Activated naive CD4-positive, alpha-beta T cell treated with anti-CD3 and anti-CD28 coated beads for 36 hours (primary cell): ENCODE results near the gene TNFRSF1A. TPM values are rescaled to one million over a fixed set of nuclear protein-coding genes. Genes with fewer than 3 reads are reported as not detected.

ENCODE experiments used
- CTCF ChIA-PET: fragments of 350-600 bp; sonication (Branson Sonifier 250); formaldehyde crosslinking; loops from one replicate; lab custom pipeline; 2021; ENCODE audit warnings: antibody characterized with exemption; lab: Charles Lee
- DNase-seq: peaks from one replicate; pipeline ENCODE4 v3.0.0-alpha.2; 2020
- H3K27ac Mint-ChIP-seq: one replicate; pipeline ENCODE4 v1.8.0; 2021; ENCODE audit warnings: mild to moderate bottlenecking, mixed read lengths
- H3K27me3 Mint-ChIP-seq: one replicate; pipeline ENCODE4 v1.8.0; 2021; ENCODE audit warnings: low read depth, mixed read lengths
- H3K36me3 Mint-ChIP-seq: one replicate; pipeline ENCODE4 v1.8.0; 2021; ENCODE audit warnings: low read depth, mixed read lengths
- H3K4me1 Mint-ChIP-seq: one replicate; pipeline ENCODE4 v1.8.0; 2021; ENCODE audit warnings: low read depth, mixed read lengths
- H3K4me3 Mint-ChIP-seq: one replicate; pipeline ENCODE4 v1.8.0; 2021; ENCODE audit warnings: mild to moderate bottlenecking, moderate library complexity, mixed read lengths
- H3K9me3 Mint-ChIP-seq: one replicate; pipeline ENCODE4 v1.8.0; 2021; ENCODE audit warnings: mixed read lengths
- intact Hi-C: fragments of 100-400 bp; cut with micrococcal nuclease; formaldehyde crosslinking; loops from one replicate; pipeline ENCODE4 v1.15.1; 2023
- total RNA-seq, 2 experiments: library from RNA; stranded (reverse); gene quantifications; one replicate each; pipeline ENCODE4 v1.2.3, GENCODE V29; 2021

Gene TNFRSF1A
- total RNA-seq, 2 experiments from 2014 or later = 38.1 to 41.3 TPM

DNA sequence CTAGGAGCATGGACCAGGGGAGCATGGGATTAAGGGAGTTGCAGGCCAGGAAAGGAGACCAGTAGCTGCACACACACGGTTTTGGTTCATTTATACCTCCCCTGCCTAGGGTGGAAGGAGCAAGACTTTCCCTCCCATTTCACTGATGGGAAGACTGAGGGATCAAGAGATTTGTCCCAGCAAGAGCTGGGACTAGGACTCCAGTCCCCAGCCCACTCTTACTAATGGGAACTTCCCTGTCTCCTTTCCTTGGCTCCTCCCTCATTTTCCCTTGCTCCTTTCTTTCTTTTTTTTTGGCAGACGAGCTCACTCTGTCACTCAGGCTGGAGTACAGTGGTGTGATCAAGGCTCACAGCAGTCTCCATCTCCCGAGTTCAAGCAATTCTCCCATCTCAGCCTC is 20.5 kb upstream of the TNFRSF1A start:
- Mint-ChIP-seq H3K27me3 (no peaks in the 10 kb centered on the region), H3K27ac (no peak overlapping the region), H3K4me1 (peaks cover 27% of the 10 kb centered on the region), H3K4me3 (no peak overlapping the region), H3K36me3 (no peaks in the 10 kb centered on the region), H3K9me3 (no peaks in the 10 kb centered on the region)
- no peak for DNase-seq
- intact Hi-C loops = no loop called here
- CTCF ChIA-PET = interaction anchor here (0.7 to 2.0 kb wide), 4 partner anchors 24 to 39 kb away, joined by 3 to 18 read pairs (median 6); no protein-coding TSS in a partner anchor

- Mint-ChIP-seq H3K9me3 (no peaks in the 10 kb centered on the region), H3K4me3 (peak overlapping the region; percentile 8), H3K27me3 (no peaks in the 10 kb centered on the region), H3K4me1 (peaks cover 23% of the 10 kb centered on the region), H3K27ac (peak overlapping the region; percentile 18), H3K36me3 (no peaks in the 10 kb centered on the region)
- intact Hi-C loops = no loop called here
- peak; percentile 60 for DNase-seq
- CTCF ChIA-PET = no interaction called here
These were observed 20.0 kb upstream of the TNFRSF1A start for GRCh38 chr12:6361834-6362233.

DNA sequence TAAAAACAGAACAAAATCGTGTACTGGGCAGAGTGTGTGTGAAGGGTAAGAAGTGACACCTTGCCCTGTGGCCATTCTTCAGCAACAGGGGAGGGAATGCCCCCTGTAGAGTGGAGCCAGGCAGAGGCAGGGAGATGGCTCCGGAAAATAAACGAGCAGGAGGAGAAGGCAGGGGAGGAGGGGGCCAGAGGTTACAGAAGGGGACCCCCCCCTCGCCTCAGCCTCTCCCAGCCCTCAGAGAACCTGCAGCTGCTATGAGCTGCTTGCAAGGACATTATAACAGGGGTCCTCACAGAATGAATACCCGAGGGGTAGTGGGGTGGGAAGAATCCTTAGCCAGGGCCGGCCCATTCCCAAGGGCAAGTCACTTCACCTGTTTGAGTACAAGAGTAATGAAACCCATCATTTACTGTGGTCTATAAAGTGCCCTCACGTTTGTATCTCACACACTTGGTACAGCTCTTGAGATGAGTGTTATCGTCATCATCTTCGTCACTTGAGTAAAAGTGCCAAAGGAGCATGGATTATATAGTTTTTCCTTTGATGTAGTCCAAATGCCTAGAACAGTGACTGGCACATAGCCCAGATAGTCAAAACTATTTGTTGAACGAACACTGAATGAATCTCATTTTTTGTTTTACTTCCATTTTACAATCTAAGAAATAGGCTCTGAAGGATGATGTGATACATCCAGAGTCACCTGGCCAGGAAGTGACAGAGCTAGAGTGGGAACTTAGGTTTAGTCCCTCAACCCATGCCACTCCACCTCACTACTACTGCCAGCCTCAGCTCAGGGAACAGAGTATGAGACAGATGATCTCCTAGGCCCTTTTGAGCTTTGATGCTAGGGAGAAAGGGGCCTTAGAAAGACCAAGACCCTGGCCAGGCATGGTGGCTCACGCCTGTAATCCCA is 19.0 kb upstream of the TNFRSF1A start:
- Mint-ChIP-seq H3K36me3 (no peaks in the 10 kb centered on the region), H3K9me3 (no peaks in the 10 kb centered on the region), H3K27me3 (no peaks in the 10 kb centered on the region), H3K27ac (no peak overlapping the region), H3K4me3 (no peak overlapping the region), H3K4me1 (peaks cover 23% of the 10 kb centered on the region)
- peak; percentile 67 for DNase-seq
- CTCF ChIA-PET = interaction anchor here (0.8 to 1.4 kb wide), 3 partner anchors 22 to 75 kb away, joined by 3 to 7 read pairs (median 3); no protein-coding TSS in a partner anchor
- intact Hi-C loops = no loop called here

DNA sequence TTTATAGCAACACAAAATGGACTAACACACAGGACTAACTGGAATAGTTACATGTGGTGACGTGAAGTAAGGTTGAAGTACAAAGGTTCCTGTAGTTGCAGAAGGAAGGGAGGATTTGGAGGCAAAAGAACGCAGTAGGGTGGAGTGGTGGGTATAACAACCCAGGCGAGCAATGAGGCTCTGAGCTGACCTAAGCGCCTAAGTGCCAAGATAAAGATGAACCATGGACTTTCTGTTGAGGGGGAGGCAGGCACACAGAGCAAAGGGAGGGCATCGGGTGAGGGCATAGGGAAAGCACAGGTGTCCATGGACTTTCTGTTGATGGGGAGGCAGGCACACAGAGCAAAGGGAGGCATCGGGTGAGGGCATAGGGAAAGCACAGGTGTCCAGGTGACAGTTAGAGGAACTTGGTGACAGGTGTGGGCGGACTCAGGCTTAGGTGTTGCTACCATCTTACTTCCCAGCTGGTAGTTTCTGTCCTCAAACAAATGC is 18.2 kb upstream of the TNFRSF1A start:
- intact Hi-C loops = no loop called here
- H3K4me3 Mint-ChIP-seq = no peak overlapping the region
- H3K4me1 Mint-ChIP-seq = peaks cover 26% of the 10 kb centered on the region
- no peaks in the 10 kb centered on the region for H3K9me3 Mint-ChIP-seq
- CTCF ChIA-PET = interaction anchor here (1.4 kb wide), 1 partner anchor 25 kb away, joined by 7 read pairs; no protein-coding TSS in a partner anchor
- H3K36me3 Mint-ChIP-seq = no peaks in the 10 kb centered on the region
- no peak for DNase-seq
- no peaks in the 10 kb centered on the region for H3K27me3 Mint-ChIP-seq
- H3K27ac Mint-ChIP-seq = no peak overlapping the region

DNA sequence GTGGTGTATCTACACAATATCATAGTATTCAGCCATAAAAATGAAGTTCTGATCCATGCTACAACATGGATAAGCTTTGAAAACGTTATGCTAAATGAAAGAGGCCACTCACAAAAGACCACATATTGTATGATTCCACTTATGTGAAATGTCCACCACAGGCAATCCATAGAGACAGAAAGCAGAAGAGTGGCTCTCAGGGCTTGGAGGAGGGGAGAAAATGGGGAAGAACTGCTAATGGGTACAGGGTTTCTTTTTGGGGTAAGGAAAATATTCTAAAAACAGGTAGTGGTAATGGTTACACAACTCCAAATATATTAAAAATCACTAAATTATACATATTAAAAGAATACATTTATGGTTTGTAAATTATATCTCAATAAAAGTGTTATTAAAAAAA is 17.0 kb upstream of the TNFRSF1A start:
- intact Hi-C loops = no loop called here
- Mint-ChIP-seq H3K27me3 (no peaks in the 10 kb centered on the region), H3K9me3 (no peaks in the 10 kb centered on the region), H3K4me1 (peaks cover 23% of the 10 kb centered on the region), H3K27ac (no peak overlapping the region), H3K36me3 (no peaks in the 10 kb centered on the region), H3K4me3 (no peak overlapping the region)
- DNase-seq = no peak
- CTCF ChIA-PET = interaction anchor here (0.6 to 3.8 kb wide), 3 partner anchors 9 to 24 kb away, joined by 3 to 13 read pairs (median 3); no protein-coding TSS in a partner anchor

DNA sequence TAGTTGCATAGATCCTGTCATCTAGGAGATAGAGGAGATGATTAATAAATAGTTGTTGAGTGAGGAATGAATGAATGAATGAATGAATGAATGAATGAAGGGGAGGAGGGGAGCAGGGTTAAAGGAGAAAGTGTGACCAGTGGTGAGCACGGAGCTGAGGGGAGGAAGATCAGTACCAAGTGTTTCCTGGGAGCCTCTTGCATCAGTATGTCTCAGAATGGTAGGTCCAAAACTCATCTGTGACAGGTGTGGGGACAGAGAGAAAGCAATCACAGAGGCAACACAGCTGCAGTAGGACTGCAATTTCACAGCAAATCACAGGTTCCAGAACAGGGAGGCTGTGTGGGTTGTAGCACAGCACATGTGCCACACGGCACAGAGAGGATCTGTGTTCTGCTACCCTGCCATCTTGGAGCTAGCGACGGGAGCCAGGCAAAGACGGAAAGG is 14.5 kb upstream of the TNFRSF1A start:
- Mint-ChIP-seq H3K36me3 (no peaks in the 10 kb centered on the region), H3K4me3 (no peak overlapping the region), H3K4me1 (peaks cover 10% of the 10 kb centered on the region), H3K27ac (no peak overlapping the region), H3K27me3 (no peaks in the 10 kb centered on the region), H3K9me3 (no peaks in the 10 kb centered on the region)
- intact Hi-C loops = no loop called here
- CTCF ChIA-PET = interaction anchor here (0.6 to 3.8 kb wide), 5 partner anchors 11 to 147 kb away, joined by 3 to 13 read pairs (median 3); no protein-coding TSS in a partner anchor
- DNase-seq = no peak

GRCh38 chr12:6355491-6356373 is 13.9 kb upstream of the TNFRSF1A start:
- CTCF ChIA-PET = interaction anchor here (0.6 to 3.8 kb wide), 5 partner anchors 10 to 146 kb away, joined by 3 to 13 read pairs (median 4); no protein-coding TSS in a partner anchor
- no peaks in the 10 kb centered on the region for H3K9me3 Mint-ChIP-seq
- peaks cover 5% of the 10 kb centered on the region for H3K4me1 Mint-ChIP-seq
- intact Hi-C loops = no loop called here
- no peak overlapping the region for H3K4me3 Mint-ChIP-seq
- no peaks in the 10 kb centered on the region for H3K27me3 Mint-ChIP-seq
- no peak overlapping the region for H3K27ac Mint-ChIP-seq
- no peak for DNase-seq
- H3K36me3 Mint-ChIP-seq = no peaks in the 10 kb centered on the region

- H3K9me3 Mint-ChIP-seq = no peaks in the 10 kb centered on the region
- no peaks in the 10 kb centered on the region for H3K36me3 Mint-ChIP-seq
- H3K27me3 Mint-ChIP-seq = no peaks in the 10 kb centered on the region
- CTCF ChIA-PET = interaction anchor here (1.3 kb wide), 1 partner anchor 13 kb away, joined by 3 read pairs; no protein-coding TSS in a partner anchor
- H3K4me3 Mint-ChIP-seq = no peak overlapping the region
- H3K27ac Mint-ChIP-seq = no peak overlapping the region
- DNase-seq = no peak
- H3K4me1 Mint-ChIP-seq = peaks cover 2% of the 10 kb centered on the region
- intact Hi-C loops = no loop called here
These were observed 12.9 kb upstream of the TNFRSF1A start for GRCh38 chr12:6354495-6355393.

DNA sequence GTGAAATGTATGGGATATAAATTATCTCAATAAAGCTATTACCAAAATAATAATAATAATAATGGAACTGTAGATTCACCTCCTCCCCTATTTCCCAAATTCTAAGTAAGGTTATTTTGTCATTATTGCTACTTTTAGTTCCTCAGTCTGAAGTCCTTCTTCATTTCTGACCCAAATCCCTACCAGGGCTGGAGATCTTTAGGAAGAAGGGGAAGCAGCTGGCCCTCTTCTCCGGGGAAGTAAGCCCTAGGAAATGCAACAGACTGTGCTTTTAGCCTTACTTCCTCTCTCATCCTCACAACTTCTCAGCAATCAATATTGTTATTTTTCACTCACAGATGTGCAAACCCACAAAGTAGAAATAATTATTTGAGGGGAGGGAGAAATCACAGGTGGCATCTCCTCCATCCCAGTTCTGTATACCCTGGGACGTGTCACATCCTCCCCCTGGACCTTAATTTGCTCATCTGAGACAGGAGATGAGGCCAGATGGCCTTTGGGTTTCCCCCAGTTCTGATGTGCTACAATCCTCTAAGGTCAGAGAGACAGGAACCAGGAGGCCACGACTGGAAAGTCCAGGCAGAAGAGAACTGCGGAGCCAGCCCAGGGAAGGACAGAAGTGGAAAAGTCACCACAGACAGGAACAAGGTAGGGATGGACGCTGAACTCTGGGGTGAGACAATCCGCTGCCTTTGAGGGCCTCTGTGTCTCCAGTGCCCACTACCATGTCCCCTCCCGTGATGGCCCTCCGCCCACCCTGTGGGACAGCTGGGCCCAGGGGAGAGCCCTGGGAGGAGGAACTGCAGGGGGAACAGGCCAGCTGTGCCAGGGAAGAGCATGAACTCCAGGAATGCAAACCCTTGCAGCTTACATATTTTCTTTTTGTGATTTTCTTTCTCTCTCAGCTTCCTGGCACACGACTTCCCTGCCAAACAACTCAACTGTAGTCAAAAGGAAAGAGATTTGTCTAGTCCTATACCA is 10.6 kb upstream of the TNFRSF1A start:
- Mint-ChIP-seq H3K9me3 (no peaks in the 10 kb centered on the region), H3K4me3 (no peak overlapping the region), H3K4me1 (peaks cover 4% of the 10 kb centered on the region), H3K27me3 (no peaks in the 10 kb centered on the region), H3K27ac (no peak overlapping the region), H3K36me3 (no peaks in the 10 kb centered on the region)
- CTCF ChIA-PET = interaction anchor here (1.3 kb wide), 1 partner anchor 17 kb away, joined by 3 read pairs; no protein-coding TSS in a partner anchor
- intact Hi-C loops = no loop called here
- no peak for DNase-seq

- Mint-ChIP-seq H3K4me3 (no peak overlapping the region), H3K9me3 (no peaks in the 10 kb centered on the region), H3K4me1 (peaks cover 13% of the 10 kb centered on the region), H3K36me3 (no peaks in the 10 kb centered on the region), H3K27ac (no peak overlapping the region), H3K27me3 (no peaks in the 10 kb centered on the region)
- DNase-seq = no peak
- CTCF ChIA-PET = interaction anchor here (1.3 kb wide), 1 partner anchor 16 kb away, joined by 3 read pairs; no protein-coding TSS in a partner anchor
- intact Hi-C loops = no loop called here
These were observed 9.7 kb upstream of the TNFRSF1A start for GRCh38 chr12:6351622-6352021.
